ENCODE data around the gene PIP4P1. TPM values are rescaled to one million over a fixed set of nuclear protein-coding genes. Genes with fewer than 3 reads are reported as not detected.
A peak's percentile ranks its signal among the peaks of the same experiment; 100 is the strongest.

Gene PIP4P1
- total RNA-seq, 1 experiment from 2014 or later, result 32.9 TPM

- TF ChIP-seq, protein P1, sequence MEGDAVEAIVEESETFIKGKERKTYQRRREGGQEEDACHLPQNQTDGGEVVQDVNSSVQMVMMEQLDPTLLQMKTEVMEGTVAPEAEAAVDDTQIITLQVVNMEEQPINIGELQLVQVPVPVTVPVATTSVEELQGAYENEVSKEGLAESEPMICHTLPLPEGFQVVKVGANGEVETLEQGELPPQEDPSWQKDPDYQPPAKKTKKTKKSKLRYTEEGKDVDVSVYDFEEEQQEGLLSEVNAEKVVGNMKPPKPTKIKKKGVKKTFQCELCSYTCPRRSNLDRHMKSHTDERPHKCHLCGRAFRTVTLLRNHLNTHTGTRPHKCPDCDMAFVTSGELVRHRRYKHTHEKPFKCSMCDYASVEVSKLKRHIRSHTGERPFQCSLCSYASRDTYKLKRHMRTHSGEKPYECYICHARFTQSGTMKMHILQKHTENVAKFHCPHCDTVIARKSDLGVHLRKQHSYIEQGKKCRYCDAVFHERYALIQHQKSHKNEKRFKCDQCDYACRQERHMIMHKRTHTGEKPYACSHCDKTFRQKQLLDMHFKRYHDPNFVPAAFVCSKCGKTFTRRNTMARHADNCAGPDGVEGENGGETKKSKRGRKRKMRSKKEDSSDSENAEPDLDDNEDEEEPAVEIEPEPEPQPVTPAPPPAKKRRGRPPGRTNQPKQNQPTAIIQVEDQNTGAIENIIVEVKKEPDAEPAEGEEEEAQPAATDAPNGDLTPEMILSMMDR (conservative IDR thresholded peaks at IDR 0.05; ENCODE audit: low read depth, low read length), result no peak
- TF ChIP-seq EZH2phosphoT487 (IDR thresholded peaks at IDR 0.05; ENCODE audit: borderline replicate concordance, low read length), result no peak
- no peak for TF ChIP-seq EZH2 (IDR thresholded peaks at IDR 0.05; ENCODE audit: low read length, unreplicated experiment)
- ATAC-seq (peak; percentile 93), DNase-seq (peak; percentile 72)
- POLR2A ChIA-PET (ENCODE audit: unreplicated experiment), result no interaction called here
- Histone ChIP-seq H3K4me2 (ENCODE audit: low read length) (peak overlapping the region; percentile 51), H3K9me3 (ENCODE audit: low read length) (no peaks in the 10 kb centered on the region), H3K27ac (ENCODE audit: low read length) (peak overlapping the region; percentile 21; the same call in 1 of the 2 replicates), H2AFZ (ENCODE audit: low read length) (peak overlapping the region; percentile 42; the same call in 1 of the 2 replicates), H3K9ac (ENCODE audit: low read length) (no peak overlapping the region), H3K79me2 (ENCODE audit: low read length) (no peaks in the 10 kb centered on the region), H3K9me2 (replicated peaks; ENCODE audit: low read length) (no peaks in the 10 kb centered on the region), H3K4me3 (ENCODE audit: low read length) (0 out of 2 replicates have a peak overlapping the region, but pooled peaks have one; percentile 21), H3K36me3 (ENCODE audit: low read depth, low read length) (no peaks in the 10 kb centered on the region), H4K20me1 (ENCODE audit: low read length) (no peaks in the 10 kb centered on the region), H3K27me3 (ENCODE audit: low read length) (no peaks in the 10 kb centered on the region), H3K4me1 (ENCODE audit: insufficient read depth, low read length) (peaks cover 31% of the 10 kb centered on the region), H3F3A (ENCODE audit: low read length, unreplicated experiment) (no peaks in the 10 kb centered on the region)
- no TSS peak for BruUV-seq (replicated peaks)
- CTCF ChIA-PET, result no interaction called here
- intact Hi-C loops (cut with micrococcal nuclease), result no loop called here
These were observed 28.1 kb upstream of the PIP4P1 start for GRCh38 chr14:20489093-20489994.

DNA sequence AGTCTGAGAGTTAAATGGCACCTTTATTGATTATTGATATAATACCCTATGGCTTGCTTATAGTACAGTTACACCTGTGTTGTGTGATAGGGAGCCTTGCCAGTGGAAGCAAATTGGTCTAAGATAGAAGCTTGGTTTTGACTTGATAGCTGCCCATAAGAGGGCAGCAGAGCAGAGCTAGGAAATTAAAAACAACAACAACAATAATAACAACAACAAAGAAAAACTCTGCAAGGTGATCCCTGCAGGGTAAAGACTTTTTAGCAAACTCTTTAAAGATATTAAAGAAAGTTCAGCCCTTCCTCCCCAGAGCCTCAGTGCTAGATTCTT lies 26.1 kb upstream of the PIP4P1 start:
- Histone ChIP-seq H3K4me3 (ENCODE audit: low read length) (no peak overlapping the region), H3K27ac (ENCODE audit: low read length) (no peak overlapping the region), H3K9me2 (replicated peaks; ENCODE audit: low read length) (no peaks in the 10 kb centered on the region), H2AFZ (ENCODE audit: low read length) (no peak overlapping the region), H3K4me1 (ENCODE audit: insufficient read depth, low read length) (peaks cover 25% of the 10 kb centered on the region), H4K20me1 (ENCODE audit: low read length) (no peaks in the 10 kb centered on the region), H3F3A (ENCODE audit: low read length, unreplicated experiment) (no peaks in the 10 kb centered on the region), H3K4me2 (ENCODE audit: low read length) (no peak overlapping the region), H3K9ac (ENCODE audit: low read length) (no peak overlapping the region), H3K27me3 (ENCODE audit: low read length) (no peaks in the 10 kb centered on the region), H3K79me2 (ENCODE audit: low read length) (no peaks in the 10 kb centered on the region), H3K36me3 (ENCODE audit: low read depth, low read length) (no peaks in the 10 kb centered on the region), H3K9me3 (ENCODE audit: low read length) (no peaks in the 10 kb centered on the region)
- ATAC-seq (no peak), DNase-seq (no peak)
- ChIA-PET CTCF (interaction anchor here (0.6 kb wide), 2 partner anchors 23 to 106 kb away, joined by 3 to 4 read pairs; no protein-coding TSS in a partner anchor), POLR2A (ENCODE audit: unreplicated experiment) (no interaction called here)
- BruUV-seq (replicated peaks), result no TSS peak
- no peak for TF ChIP-seq EZH2phosphoT487 (IDR thresholded peaks at IDR 0.05; ENCODE audit: borderline replicate concordance, low read length)
- TF ChIP-seq EZH2 (IDR thresholded peaks at IDR 0.05; ENCODE audit: low read length, unreplicated experiment), result no peak
- TF ChIP-seq, protein P1 (conservative IDR thresholded peaks at IDR 0.05; ENCODE audit: low read depth, low read length), result peak; percentile 60
- intact Hi-C loops (cut with micrococcal nuclease), result loop anchor here (2.0 kb wide), 1 partner anchor 121 kb away; no protein-coding TSS in a partner anchor
